HG02759 (cell line): ENCODE results near the gene LCMT1.

Source experiments
- ATAC-seq: cut with Tn5 transposase; IDR thresholded peaks from one replicate; pipeline ENCODE4 v1.9.1; 2021; ENCODE audit warnings: mild to moderate bottlenecking, moderate library complexity; ENCODE audit not compliant: unreplicated experiment

The LCMT1 gene

GRCh38 chr16:25189305-25189704 is 77.8 kb downstream of the LCMT1 start:
- ATAC-seq, result no peak

- no peak for ATAC-seq
Observed at GRCh38 chr16:25192096-25192495, 80.6 kb downstream of the LCMT1 start.

- ATAC-seq, result no peak
Observed at GRCh38 chr16:25194273-25194878, 82.8 kb downstream of the LCMT1 start.

DNA sequence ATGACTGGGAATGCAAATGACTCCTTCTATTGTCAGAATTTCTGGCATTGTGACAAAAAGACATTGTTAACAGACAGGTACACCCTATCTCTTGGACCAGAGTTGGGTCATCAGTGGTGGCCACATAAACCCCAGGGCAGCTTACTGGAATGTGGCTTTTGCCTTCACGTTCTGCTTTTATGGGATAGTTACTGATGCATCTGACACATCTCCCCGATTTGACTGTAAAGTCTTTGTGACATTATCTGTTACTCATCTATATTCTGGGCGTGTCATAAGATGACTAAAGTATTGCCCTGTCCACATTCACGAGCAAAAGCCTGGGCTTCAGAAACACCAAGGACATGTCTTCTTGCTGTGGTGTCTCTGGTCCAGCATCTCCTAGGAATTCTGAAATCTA is 86.5 kb downstream of the LCMT1 start:
- ATAC-seq, result no peak

GRCh38 chr16:25199457-25199856 is 87.9 kb downstream of the LCMT1 start:
- ATAC-seq, result no peak

DNA sequence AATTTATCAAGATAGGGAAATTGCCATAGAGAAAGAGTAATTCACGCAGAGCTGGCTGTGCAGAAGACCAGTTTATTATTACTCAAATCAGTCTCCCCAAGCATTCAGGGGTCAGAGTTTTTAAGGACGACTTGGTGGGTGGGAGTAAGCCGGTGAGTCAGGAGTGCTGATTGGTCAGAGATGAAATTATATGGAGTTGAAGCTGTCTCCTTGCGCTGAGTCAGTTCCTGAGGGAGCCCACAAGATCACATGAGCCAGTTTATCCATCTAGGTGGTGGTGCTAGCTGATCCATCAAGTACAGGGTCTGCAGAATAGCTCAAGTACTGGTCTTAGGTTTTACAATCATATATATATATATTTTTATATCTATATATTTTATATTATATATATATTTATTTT is 99.2 kb downstream of the LCMT1 start:
- no peak for ATAC-seq

GRCh38 chr16:25212636-25213035 is 101.1 kb downstream of the LCMT1 start:
- no peak for ATAC-seq

- no peak for ATAC-seq
Observed at GRCh38 chr16:25213709-25214397, 102.3 kb downstream of the LCMT1 start.

GRCh38 chr16:25217112-25217511 is 105.6 kb downstream of the LCMT1 start:
- no peak for ATAC-seq

- no peak for ATAC-seq
Observed at GRCh38 chr16:25217921-25218320, 106.4 kb downstream of the LCMT1 start.

- ATAC-seq, result no peak
Observed at GRCh38 chr16:25219070-25219737, 107.7 kb downstream of the LCMT1 start.

DNA sequence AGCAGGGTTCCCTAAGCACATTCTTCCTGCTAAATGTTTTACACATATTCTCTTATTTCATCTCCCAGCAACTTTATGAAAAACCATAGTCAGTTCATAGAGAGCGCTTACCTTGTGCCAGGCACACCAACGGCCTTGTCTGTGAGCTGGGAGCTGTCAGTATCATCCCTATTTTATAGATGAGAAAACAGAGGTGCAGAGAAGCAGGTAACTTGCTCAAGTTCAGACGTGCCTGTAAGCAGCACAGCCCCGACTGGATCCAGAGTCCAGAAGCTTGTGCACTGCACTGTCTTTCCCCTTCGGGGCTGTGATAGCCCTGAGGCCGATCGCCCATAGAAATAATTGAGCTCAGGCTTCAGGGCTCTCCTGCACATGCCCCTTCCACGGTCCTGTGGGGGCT is 111.4 kb downstream of the LCMT1 start:
- no peak for ATAC-seq

DNA sequence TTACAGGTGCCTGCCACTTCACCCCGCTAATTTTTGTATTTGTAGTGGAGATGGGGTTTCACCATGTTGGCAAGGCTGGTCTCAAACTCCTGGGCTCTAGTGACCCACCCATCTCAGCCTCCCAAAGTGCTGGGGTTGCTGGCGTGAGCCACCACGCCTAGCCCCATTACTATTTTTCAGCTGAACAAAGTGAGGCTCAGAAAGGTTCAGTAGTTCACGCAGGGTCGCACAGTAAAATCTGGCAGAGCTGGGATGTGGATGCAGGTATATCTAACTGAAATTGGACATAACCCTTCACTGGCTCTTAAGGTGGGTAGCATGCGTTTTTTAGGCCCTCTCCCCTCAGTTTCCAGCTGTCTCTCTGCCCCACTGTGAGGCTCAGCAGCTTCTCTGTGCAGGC is 112.4 kb downstream of the LCMT1 start:
- no peak for ATAC-seq

- ATAC-seq, result no peak
Observed at GRCh38 chr16:25224731-25225319, 113.3 kb downstream of the LCMT1 start.
